NCI-H1105 (cell line): ENCODE data around the gene CTDP1.
"Not testable (repeated sequence)": the region's sequence is repeated elsewhere in the genome, so short reads cannot be mapped to it uniquely, and the experiment has no call there.

Experiments used
- DNase-seq: peaks from one replicate; lab custom pipeline; 2025; lab: John Stamatoyannopoulos, UW

Gene CTDP1

GRCh38 chr18:79724299-79725080 is 44.9 kb downstream of the CTDP1 start:
- no peak for DNase-seq

- DNase-seq, result no peak
These were observed 45.9 kb downstream of the CTDP1 start for GRCh38 chr18:79725486-79725885.

GRCh38 chr18:79726721-79727120 is 47.1 kb downstream of the CTDP1 start:
- no peak for DNase-seq

- no peak for DNase-seq
These were observed 47.6 kb downstream of the CTDP1 start for GRCh38 chr18:79727211-79727610.

- no peak for DNase-seq
These were observed 49.5 kb downstream of the CTDP1 start for GRCh38 chr18:79728931-79729586.

GRCh38 chr18:79729611-79730010 is 50.0 kb downstream of the CTDP1 start:
- DNase-seq, result no peak

- no peak for DNase-seq
These were observed 51.2 kb downstream of the CTDP1 start for GRCh38 chr18:79730804-79731203.

- not testable (repeated sequence) for DNase-seq
These were observed 52.5 kb downstream of the CTDP1 start for GRCh38 chr18:79731881-79732720.

GRCh38 chr18:79732721-79733025 is 53.1 kb downstream of the CTDP1 start:
- no peak for DNase-seq

- DNase-seq, result no peak
These were observed 53.6 kb downstream of the CTDP1 start for GRCh38 chr18:79733135-79733701.

GRCh38 chr18:79733986-79734770 is 54.6 kb downstream of the CTDP1 start:
- no peak for DNase-seq

- DNase-seq, result no peak
These were observed 55.7 kb downstream of the CTDP1 start for GRCh38 chr18:79735071-79735980.

GRCh38 chr18:79736230-79736629 is 56.6 kb downstream of the CTDP1 start:
- DNase-seq, result no peak

- no peak for DNase-seq
These were observed 57.2 kb downstream of the CTDP1 start for GRCh38 chr18:79736846-79737245.

- no peak for DNase-seq
These were observed 57.8 kb downstream of the CTDP1 start for GRCh38 chr18:79737426-79737825.

- DNase-seq, result no peak
These were observed 58.4 kb downstream of the CTDP1 start for GRCh38 chr18:79738041-79738461.

- no peak for DNase-seq
These were observed 59.2 kb downstream of the CTDP1 start for GRCh38 chr18:79738581-79739439.

GRCh38 chr18:79739440-79739778 is 59.8 kb downstream of the CTDP1 start:
- no peak for DNase-seq

- not testable (repeated sequence) for DNase-seq
These were observed 60.4 kb downstream of the CTDP1 start for GRCh38 chr18:79740047-79740446.
